Measurements from ENCODE around the gene GOLGA8S.
"Not testable (repeated sequence)": the region's sequence is repeated elsewhere in the genome, so short reads cannot be mapped to it uniquely, and the experiment has no call there.

Gene GOLGA8S

DNA sequence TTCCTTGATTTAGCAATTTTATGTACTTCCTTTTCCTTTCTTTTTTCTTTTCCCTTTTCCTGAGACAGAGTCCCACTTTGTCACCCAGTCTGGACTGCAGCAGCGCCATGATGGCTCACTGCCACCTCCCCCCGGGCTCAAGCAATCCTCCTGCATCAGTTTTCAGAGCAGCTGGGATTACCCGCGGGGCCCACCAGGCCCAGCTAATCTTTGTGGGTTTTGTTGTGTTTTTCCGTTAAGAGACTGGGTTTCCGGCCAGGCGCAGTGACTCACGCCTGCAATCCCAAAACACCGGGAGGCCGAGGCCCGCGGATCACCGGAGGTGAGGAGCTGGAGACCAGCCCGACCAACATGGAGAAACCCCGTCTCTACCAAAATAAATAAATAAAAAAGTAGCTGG lies 17.7 kb downstream of the GOLGA8S start:
- H3K27me3 Mint-ChIP-seq (ENCODE audit: low read depth), result no peaks in the 10 kb centered on the region
- H3K27ac Mint-ChIP-seq, result no peak overlapping the region
- H3K4me1 Mint-ChIP-seq, result no peaks in the 10 kb centered on the region
- peaks cover 2% of the 10 kb centered on the region for H3K9me3 Mint-ChIP-seq
- no peak overlapping the region for H3K4me3 Mint-ChIP-seq
- H3K36me3 Mint-ChIP-seq (ENCODE audit: low read depth), result no peaks in the 10 kb centered on the region
- TF ChIP-seq, protein P1, sequence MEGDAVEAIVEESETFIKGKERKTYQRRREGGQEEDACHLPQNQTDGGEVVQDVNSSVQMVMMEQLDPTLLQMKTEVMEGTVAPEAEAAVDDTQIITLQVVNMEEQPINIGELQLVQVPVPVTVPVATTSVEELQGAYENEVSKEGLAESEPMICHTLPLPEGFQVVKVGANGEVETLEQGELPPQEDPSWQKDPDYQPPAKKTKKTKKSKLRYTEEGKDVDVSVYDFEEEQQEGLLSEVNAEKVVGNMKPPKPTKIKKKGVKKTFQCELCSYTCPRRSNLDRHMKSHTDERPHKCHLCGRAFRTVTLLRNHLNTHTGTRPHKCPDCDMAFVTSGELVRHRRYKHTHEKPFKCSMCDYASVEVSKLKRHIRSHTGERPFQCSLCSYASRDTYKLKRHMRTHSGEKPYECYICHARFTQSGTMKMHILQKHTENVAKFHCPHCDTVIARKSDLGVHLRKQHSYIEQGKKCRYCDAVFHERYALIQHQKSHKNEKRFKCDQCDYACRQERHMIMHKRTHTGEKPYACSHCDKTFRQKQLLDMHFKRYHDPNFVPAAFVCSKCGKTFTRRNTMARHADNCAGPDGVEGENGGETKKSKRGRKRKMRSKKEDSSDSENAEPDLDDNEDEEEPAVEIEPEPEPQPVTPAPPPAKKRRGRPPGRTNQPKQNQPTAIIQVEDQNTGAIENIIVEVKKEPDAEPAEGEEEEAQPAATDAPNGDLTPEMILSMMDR (IDR thresholded peaks at IDR 0.05; ENCODE audit: unreplicated experiment in 3 of 3), result no peak

DNA sequence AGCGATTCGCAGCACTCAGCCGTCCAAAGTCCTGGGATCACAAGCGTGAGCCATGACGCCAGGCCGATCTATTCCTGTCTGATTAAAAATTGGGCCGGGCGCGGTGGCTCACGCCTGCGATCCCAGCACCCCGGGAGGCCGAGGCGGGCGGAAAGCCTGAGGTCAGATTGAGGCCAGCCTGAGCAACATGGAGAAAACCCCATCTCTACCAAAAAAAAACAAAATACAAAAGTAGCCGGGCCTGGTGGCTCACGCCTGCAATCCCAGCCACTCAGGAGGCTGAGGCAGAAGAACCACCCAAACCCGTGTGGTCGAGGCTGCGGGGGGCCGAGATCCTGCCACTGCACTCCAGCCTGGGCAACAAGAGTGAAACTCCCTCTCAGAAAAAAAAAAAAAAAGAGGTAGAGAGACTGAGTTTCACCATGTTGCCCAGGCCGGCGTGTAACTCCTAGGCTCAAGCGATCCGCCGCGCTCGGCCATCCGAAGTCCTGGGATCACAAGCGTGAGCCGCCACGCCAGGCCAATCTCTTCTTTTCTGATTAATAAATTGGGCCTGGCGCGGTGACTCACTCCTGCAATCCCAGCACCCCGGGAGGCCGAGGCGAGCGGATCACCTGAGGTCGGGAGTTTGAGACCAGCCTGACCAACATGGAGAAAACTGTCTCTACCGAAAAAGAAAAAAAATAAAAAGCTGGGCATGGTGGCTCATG lies 18.5 kb downstream of the GOLGA8S start:
- H3K9me3 Mint-ChIP-seq; H3K36me3 Mint-ChIP-seq (ENCODE audit: low read depth); H3K4me1 Mint-ChIP-seq; H3K27ac Mint-ChIP-seq; H3K27me3 Mint-ChIP-seq (ENCODE audit: low read depth); H3K4me3 Mint-ChIP-seq: not testable (repeated sequence)

DNA sequence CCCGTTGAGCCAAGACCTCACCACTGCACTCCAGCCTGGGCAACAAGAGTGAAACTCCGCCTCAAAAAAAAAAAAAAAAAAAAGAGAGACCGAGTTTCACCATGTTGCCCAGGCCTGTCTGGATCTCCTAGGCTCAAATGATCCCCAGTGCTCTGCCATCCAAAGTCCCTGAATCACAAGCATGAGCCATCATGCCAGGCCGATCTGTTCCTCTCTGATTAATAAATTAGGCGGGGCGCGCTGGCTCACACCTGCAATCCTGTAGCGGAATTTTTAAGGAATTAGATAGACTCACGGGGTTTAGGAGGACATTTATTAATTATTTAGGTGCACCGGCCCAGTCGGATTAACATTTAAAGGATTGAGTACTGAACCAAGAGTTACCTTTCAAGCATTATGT lies 19.7 kb downstream of the GOLGA8S start:
- H3K36me3 Mint-ChIP-seq (ENCODE audit: low read depth); H3K4me1 Mint-ChIP-seq; H3K27ac Mint-ChIP-seq; H3K9me3 Mint-ChIP-seq; H3K4me3 Mint-ChIP-seq; H3K27me3 Mint-ChIP-seq (ENCODE audit: low read depth): not testable (repeated sequence)

DNA sequence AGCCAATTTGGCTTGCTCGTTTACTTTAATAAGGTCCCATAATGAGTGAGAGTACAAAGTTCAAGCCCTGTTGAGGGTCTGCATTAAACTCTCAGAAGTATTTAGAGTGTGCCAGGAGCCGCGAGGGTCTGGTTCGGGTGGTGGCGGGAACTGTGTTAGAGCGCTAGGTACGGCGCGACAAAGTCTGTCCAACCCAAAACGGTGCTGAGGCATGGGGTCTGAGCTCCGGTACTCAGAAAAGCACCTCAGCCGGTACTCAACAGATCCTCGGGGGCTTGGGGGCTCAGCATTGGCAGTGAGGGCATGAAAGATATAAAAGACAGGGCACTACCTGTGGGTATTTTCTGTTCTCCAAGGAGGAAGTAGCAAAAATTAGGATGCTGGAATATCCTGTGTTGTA lies 24.4 kb downstream of the GOLGA8S start:
- H3K4me1 Mint-ChIP-seq; H3K9me3 Mint-ChIP-seq; H3K27ac Mint-ChIP-seq; H3K36me3 Mint-ChIP-seq (ENCODE audit: low read depth); H3K27me3 Mint-ChIP-seq (ENCODE audit: low read depth); H3K4me3 Mint-ChIP-seq: not testable (repeated sequence)

DNA sequence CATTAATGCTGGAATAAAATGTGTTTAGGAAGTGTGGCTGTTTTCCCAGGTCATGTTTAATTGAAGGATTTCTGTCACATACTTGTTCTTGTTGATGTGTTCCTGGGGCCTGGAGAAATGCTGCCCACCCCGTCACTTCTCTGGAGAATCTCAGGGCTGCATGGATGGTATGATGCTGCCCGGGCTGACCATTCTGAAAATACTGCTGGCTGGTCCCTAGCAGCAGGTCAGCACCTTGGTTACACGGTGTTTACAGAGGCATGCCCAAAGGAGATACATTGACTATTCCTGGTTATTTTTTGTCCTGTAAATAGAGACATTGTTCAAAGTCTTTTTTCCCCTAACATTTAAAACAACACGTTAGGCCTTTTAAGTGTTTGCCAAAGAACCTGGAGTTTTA lies 26.2 kb downstream of the GOLGA8S start:
- H3K27me3 Mint-ChIP-seq (ENCODE audit: low read depth); H3K27ac Mint-ChIP-seq; H3K4me3 Mint-ChIP-seq; H3K4me1 Mint-ChIP-seq; H3K36me3 Mint-ChIP-seq (ENCODE audit: low read depth): not testable (repeated sequence)
- peaks cover 12% of the 10 kb centered on the region for H3K9me3 Mint-ChIP-seq

DNA sequence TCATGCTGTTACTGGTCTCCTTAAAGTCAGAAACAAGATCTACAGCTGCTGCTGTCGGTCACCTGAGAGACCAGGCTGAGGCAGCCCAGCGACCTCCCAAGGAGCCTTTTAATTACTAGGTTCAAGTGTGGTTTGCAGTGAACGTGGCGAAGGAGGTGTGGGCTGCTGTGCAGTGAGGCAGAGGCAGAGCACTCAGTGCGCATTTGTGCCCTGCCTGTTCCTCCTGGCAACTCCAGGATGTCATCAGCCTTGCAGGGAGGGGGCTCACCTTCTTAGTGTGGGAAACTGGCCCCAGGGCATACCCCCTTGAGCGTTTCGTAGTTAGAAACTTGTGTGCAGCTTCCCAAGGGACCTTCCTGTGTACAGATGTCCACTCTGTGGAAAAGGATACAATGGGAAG lies 26.6 kb downstream of the GOLGA8S start:
- H3K4me3 Mint-ChIP-seq; H3K27ac Mint-ChIP-seq; H3K36me3 Mint-ChIP-seq (ENCODE audit: low read depth); H3K4me1 Mint-ChIP-seq; H3K27me3 Mint-ChIP-seq (ENCODE audit: low read depth): not testable (repeated sequence)
- peaks cover 12% of the 10 kb centered on the region for H3K9me3 Mint-ChIP-seq

DNA sequence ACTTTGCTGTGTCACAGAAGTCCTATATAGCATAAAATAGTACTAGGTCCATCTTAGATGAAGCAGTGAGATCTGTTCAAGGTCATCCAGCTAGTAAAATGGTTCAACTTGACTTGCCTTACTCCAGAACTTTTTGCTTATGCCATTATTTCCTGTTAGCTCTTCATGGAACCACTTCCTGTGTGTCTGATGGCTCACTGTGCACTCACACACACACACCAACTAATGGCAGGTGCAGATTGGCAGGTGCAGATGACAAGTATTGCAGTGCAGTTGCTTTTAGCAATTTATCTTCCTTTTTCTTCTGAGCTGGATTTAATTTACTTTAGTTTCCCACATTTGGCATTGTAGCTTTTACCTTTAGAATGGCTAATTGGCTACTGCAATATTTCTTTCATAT lies 29.8 kb downstream of the GOLGA8S start:
- no peak overlapping the region for H3K27ac Mint-ChIP-seq
- H3K4me3 Mint-ChIP-seq, result no peak overlapping the region

DNA sequence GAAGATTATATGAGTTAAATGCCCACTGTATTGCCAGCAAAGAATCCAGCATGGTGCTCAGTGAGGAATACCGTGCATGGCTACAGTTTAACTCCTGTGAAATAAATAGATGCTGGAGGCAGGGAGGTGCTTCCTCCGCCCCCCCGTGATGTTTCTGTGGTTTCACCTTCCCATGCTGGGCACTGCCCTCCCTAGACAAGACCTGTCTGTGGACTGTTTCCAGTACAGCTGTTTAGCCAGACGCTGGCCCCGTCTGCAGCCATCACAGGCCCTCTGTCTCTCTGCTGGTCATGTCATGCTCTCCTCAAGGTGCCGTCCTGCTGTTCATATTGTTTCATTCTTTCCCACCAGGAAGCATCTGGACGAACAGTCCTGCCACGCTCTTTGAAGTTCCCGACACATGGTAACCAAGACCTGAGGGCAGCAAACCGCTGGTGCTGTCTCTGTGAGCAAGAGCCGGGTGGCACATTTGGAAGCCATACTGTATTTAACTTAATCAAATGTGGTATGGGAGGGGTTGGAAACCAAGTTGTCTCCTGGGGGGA lies 31.4 kb downstream of the GOLGA8S start:
- Mint-ChIP-seq H3K4me1 (no peaks in the 10 kb centered on the region), H3K27me3 (ENCODE audit: low read depth) (no peaks in the 10 kb centered on the region)

More for the DNA sequence above, 29.8 kb downstream of the GOLGA8S start:
- H3K36me3 Mint-ChIP-seq (ENCODE audit: low read depth), result no peaks in the 10 kb centered on the region
- TF ChIP-seq, protein P1 (IDR thresholded peaks at IDR 0.05; ENCODE audit: unreplicated experiment in 3 of 3), result no peak
- no peaks in the 10 kb centered on the region for H3K4me1 Mint-ChIP-seq
- H3K9me3 Mint-ChIP-seq, result peaks cover 18% of the 10 kb centered on the region
- no peaks in the 10 kb centered on the region for H3K27me3 Mint-ChIP-seq (ENCODE audit: low read depth)

More for the DNA sequence above, 31.4 kb downstream of the GOLGA8S start:
- Mint-ChIP-seq H3K27ac (no peak overlapping the region), H3K9me3 (peaks cover 22% of the 10 kb centered on the region), H3K36me3 (ENCODE audit: low read depth) (no peaks in the 10 kb centered on the region), H3K4me3 (no peak overlapping the region)
- TF ChIP-seq, protein P1 (IDR thresholded peaks at IDR 0.05; ENCODE audit: unreplicated experiment in 3 of 3), result no peak
